ENCODE measurements around the gene RDH5.
"Not testable (repeated sequence)": the region's sequence is repeated elsewhere in the genome, so short reads cannot be mapped to it uniquely, and the experiment has no call there.

RDH5 gene

GRCh38 chr12:55748230-55748993, 28.2 kb downstream of the RDH5 start:
- no peak for DNase-seq

GRCh38 chr12:55755246-55755645, 35.1 kb downstream of the RDH5 start:
- DNase-seq = no peak

GRCh38 chr12:55757701-55758100, 37.5 kb downstream of the RDH5 start:
- DNase-seq = no peak

GRCh38 chr12:55758575-55758974, 38.4 kb downstream of the RDH5 start:
- DNase-seq = not testable (repeated sequence)

GRCh38 chr12:55760663-55761062, 40.5 kb downstream of the RDH5 start:
- DNase-seq = no peak

GRCh38 chr12:55762646-55763045, 42.5 kb downstream of the RDH5 start:
- DNase-seq = no peak

GRCh38 chr12:55765736-55766290, 45.6 kb downstream of the RDH5 start:
- no peak for DNase-seq

- DNase-seq = no peak
Measured at GRCh38 chr12:55767156-55767555, 47.0 kb downstream of the RDH5 start.

GRCh38 chr12:55771736-55772135, 51.5 kb downstream of the RDH5 start:
- no peak for DNase-seq

All from CD4-positive, alpha-beta T cell treated with Interleukin-21 for 1 hour (primary cell).